CD1c-positive myeloid dendritic cell (primary cell): Measurements from ENCODE around the gene CXorf66.
"Not testable (repeated sequence)": the region's sequence is repeated elsewhere in the genome, so short reads cannot be mapped to it uniquely, and the experiment has no call there.

ENCODE experiments used
- DNase-seq: peaks from one replicate; pipeline ENCODE4 v3.0.0-alpha.2; 2016; ENCODE audit errors: extremely low spot score

CXorf66 gene

GRCh38 chrX:139929876-139930275, 35.4 kb downstream of the CXorf66 start:
- no peak for DNase-seq

GRCh38 chrX:139924696-139925095, 40.6 kb downstream of the CXorf66 start:
- no peak for DNase-seq

GRCh38 chrX:139924069-139924695, 41.1 kb downstream of the CXorf66 start:
- no peak for DNase-seq

GRCh38 chrX:139921142-139921541, 44.2 kb downstream of the CXorf66 start:
- not testable (repeated sequence) for DNase-seq

- DNase-seq: no peak
Observed at GRCh38 chrX:139920316-139920715, 45.0 kb downstream of the CXorf66 start.

- no peak for DNase-seq
Observed at GRCh38 chrX:139914421-139914820, 50.9 kb downstream of the CXorf66 start.

- DNase-seq: peak; percentile 55
Observed at GRCh38 chrX:139909712-139910111, 55.6 kb downstream of the CXorf66 start.

- DNase-seq: no peak
Observed at GRCh38 chrX:139907078-139907477, 58.2 kb downstream of the CXorf66 start.

GRCh38 chrX:139905743-139906142, 59.6 kb downstream of the CXorf66 start:
- DNase-seq: no peak
